ENCODE measurements around the gene FAM8A1.

The FAM8A1 gene

DNA sequence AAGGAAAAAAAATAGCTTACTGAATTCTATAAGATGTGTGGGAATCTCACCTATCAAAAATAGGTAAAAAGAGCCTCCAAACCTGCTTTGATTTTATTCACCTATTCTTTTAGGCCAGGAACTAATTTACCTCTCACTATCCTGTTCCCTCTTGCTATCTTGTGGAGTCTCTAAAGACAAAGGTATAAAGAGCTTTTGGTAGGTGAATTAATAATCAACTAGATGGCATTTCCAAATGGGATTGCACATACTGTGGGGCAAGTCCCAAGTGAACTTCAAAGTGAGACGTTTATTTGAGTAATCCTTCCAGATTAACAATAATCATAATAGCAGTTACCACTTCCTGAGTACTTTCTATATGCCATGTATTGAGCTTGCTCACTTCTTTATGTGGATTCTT, 2.8 kb downstream of the FAM8A1 start:
- no peak for DNase-seq

DNA sequence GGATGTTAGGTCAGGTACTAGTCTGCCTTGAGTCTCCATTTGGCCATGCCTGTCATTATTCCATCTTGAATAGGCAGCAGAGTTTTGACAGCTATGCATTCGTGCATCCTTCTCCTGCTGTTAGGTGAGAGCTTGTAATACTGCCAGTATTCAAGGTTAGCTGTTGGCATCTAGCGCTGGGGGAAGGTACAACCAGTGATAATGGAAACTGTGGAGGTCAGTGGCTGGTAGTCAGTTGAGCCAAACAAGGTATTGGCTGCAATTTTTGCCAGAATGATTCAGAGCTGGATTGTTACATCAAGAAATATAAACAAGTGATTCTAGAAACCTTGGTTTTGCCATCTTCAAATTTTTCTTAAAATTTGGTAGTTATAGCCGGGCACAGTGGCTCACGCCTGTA, 6.5 kb downstream of the FAM8A1 start:
- no peak for DNase-seq

DNA sequence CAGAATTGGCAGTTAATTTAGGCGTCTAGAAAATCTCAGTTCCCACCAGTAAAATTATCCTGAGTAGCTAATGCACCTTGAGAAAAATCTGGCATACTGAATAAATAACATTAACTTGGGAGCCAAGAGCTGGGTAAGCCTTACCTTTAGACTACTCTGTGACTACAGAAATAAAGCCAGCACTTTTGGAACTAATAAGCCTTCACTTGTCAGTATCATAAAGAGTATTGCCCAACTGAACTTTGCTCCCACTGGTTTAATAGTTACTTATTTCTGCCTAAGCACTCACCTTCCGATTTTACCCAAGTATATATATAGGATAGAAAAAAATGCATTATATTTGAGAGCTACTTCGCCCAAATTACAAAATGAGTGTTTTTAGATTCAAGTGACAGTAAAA, 10.7 kb downstream of the FAM8A1 start:
- no peak for DNase-seq

GRCh38 chr6:17612048-17612447, 11.9 kb downstream of the FAM8A1 start:
- DNase-seq, result no peak

DNA sequence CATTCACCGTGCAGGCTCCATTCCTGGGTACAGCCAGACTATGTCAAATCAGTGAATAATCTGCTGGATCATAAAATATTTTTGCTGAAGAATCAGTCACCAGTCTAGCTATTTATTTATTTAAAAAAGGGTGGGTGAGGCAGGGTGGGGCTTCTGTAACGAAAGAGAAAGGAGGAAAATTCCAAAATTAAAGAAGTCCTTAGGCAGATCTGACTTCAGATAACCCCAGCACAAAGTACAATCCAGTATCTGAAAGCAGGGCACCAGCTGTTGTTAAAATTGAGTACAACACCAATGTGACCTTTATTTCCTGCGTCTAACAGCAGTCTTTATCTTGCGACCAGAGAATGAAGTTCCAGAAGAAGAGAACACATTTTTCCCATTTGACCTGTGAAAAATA, 15.7 kb downstream of the FAM8A1 start:
- DNase-seq, result no peak

DNA sequence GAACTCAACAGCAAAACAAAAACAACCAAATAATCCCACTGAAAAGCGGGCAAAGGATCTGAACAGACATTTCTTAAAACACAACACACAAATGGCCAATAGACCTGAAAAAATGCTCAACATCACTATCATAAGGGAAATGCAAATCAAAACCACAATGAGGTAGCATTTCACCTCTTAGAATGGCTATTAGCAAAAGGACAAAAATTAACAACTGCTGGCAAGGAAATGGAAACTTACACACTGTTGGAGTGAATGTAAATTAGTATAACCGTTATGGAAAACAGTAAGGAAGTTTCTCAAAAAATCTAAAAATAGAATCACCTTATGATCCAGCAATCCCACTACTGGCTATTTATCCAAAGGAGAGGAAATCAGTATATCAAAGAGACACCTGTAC, 20.9 kb downstream of the FAM8A1 start:
- no peak for DNase-seq

- no peak for DNase-seq
Measured at GRCh38 chr6:17622144-17622543, 22.0 kb downstream of the FAM8A1 start.

DNA sequence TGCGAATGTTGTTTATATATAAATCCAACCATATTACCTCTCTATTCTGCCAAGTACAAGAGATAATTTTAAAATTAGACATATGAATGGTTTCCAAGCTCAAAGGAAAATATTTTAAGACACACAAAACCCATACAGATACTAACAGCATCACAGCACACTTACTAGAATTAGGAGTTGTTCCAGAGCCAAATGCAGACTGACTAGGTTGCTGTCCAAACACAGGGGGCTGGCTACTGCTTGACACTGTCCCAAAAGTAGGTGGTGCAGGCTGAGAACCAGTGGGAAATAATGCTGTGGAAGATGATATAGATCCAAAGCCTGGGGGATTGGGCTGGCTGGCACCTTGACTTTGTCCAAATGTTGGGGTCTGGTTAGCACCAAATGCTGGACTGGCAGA, 24.3 kb downstream of the FAM8A1 start:
- no peak for DNase-seq

DNA sequence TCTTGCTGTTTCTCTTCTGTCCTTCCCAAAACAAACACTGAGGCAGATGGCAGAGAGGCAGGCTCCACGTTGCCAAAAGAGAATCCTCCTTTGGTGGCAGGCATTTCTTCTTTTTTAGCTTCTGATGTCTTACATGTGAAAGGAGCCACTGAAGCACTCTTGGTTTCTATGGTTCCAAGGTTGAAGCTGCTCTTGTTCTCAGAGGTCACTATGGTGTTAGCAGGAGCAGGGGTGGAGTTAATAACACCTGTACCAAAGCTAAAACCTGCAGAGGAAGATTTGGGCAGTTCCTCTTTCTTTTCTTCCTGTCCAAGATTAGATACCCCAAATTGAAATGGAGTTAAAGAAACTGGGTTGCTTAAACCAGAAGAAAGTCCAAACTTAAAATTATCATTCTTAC, 28.8 kb downstream of the FAM8A1 start:
- DNase-seq, result no peak

DNA sequence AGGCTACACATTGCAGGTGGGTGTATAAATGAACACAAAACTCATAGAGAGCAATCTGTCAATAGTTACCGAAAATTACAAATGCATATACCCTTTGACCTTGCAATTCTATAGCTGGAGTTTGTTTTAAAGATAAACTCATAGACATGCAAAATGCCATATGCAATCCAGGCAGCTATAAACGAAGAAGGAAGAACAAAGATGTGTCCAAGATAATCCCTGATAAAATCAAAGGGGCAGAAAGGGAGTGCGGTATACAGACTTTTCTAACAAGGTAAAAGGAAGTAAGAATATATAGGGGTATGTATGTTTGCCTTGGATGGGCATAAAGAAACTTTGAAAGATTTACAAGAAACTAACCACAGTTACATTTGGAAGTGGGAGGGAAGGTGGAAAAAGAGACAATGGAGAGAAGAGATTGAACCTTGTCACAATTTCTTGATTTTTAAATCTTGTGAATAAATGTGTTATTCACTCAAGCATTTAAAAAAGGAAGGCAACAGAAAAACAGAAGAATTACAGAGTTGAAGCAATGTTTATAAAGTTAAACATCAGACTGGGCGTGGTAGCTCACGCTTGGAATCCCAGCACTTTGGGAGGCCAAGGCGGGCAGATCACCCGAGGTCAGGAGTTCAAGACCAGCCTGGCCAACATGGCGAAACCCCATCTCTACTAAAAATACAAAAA, 29.9 kb downstream of the FAM8A1 start:
- DNase-seq, result no peak

DNA sequence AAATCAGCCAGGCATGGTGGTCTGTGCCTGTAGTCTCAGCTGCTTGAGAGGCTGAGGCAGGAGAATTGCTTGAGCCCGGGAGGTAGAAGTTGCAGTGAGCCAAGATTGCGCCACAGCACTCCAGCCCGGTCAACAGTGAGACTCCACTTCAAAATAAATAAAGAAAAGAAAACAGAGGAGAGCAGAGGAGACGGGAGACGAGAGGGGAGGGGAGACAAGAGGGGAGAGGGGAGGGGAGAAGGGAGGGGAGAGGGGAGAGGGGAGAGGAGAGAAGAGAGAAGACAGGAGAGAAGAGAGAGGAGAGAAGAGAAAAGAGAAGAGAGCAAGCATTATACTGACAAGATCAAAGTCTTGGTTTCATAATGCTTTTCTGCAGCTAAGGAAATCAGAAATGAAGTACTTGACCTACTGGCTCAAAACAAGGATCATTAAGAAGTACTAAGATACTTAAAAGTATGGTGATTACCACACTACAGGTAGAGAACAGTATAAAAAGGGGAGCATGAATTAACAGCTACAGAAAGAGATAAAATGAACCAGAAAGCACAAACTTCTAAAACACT, 30.5 kb downstream of the FAM8A1 start:
- DNase-seq, result no peak

DNA sequence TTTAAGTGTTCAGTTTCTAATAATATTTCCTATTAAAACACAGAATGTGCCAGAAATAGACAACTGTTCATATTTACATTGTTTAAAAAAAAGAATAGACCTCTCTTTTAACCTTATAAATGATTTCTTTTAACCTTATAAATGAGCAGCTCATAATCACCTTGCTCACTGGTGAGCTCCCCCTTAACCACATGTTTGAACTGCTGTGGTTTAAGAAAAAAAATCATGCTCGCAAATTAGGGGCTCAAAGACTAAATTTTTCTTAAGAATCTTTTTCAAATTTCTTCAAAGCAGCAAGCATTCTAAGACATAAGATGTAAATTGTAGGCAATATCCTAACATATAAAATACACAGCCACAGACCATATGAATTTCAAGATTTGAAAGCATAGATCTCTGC, 32.8 kb downstream of the FAM8A1 start:
- no peak for DNase-seq

- no peak for DNase-seq
Measured at GRCh38 chr6:17633465-17634188, 33.5 kb downstream of the FAM8A1 start.

DNA sequence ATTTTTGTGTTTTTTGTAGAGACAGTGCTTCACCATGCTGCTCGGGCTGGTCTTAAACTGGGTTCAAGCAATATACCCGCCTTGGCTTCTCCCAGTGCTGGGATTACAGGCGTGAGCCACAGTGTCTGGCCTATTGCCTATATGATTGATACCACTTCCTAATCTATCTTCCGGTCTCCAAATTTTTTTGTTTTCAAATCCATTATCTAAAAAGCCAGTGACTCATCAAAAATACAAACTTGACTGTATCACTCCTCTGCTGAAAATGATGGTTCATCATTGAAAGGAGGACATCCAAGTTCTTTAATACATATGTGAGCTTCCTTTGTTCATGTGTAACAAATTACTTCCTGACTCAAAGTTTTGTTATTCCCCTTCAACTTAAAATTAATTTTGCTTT, 35.5 kb downstream of the FAM8A1 start:
- no peak for DNase-seq

DNA sequence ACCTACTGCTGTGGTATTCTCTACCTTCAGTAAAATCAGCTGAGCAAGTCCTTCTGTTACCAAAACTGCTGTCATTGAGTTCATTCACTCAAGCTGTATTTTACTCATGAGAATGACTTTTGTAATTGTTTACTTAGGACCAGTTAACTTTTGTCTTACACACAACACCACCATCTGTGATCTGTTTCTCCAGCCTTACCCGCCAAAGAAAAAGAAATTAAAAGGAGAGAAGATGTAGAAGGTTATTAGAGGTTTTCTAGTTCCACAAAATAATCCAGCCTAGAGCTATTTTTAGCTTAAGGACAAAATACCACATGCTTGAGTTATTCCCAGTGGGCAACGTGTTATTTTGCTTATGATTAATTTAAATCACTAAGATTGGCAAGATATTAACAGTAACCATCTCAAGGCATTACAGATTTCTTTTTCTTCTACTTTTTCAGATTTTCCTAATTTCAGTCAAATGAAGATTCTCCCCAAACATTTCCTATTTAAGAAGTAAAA, 38.2 kb downstream of the FAM8A1 start:
- DNase-seq, result no peak

GRCh38 chr6:17640477-17640917, 40.4 kb downstream of the FAM8A1 start:
- no peak for DNase-seq

GRCh38 chr6:17648745-17649144, 48.6 kb downstream of the FAM8A1 start:
- no peak for DNase-seq

GRCh38 chr6:17650656-17651309, 50.7 kb downstream of the FAM8A1 start:
- no peak for DNase-seq

DNA sequence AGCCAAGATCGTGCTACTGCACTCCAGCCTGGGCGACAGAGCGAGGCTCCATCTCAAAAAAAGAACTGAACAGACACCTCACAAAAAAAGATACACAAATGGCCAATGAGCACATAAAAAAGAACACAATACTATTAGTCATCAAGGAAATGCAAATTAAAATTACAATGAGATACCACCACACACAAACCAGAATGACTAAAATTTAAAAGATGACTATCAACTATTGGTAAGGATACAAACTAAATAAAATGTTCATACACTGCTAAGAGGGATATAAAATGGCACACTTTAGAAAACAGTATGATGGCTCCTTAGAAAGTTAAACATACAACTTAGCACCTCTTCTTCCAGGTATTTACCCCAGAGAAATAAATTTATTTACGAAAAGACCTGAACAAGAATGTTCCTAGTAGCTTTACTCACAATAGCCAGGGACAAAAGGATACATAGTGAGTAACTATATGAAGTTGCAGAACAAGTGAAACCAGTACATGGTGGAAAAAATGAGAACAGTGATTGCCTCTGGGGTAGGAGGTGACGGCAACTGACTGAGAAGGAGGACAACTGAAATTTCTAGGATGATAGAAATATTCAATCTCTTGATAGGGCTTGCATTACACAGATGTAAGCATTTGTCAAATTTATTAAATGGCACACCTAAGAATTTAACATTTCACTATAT, 53.2 kb downstream of the FAM8A1 start:
- no peak for DNase-seq

DNA sequence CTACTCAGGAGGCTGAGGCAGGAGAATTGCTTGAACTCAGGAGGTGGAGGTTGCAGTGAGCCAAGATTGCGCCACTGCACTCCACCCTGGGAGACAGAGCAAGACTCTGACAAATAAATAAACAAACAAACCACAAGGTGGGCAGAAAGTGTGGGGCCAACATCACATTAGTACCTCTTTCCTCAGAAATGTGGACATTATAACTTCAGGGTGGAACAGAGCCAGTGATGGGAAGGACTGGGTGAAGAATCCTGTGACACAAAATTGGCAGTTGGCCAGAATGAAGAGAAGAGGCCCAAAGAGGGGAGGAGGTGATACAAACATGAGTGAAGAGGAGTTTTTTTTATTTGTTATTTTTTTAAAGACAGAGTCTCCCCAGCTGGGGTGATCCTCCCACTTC, 56.0 kb downstream of the FAM8A1 start:
- no peak for DNase-seq

GRCh38 chr6:17656644-17657043, 56.5 kb downstream of the FAM8A1 start:
- no peak for DNase-seq
